Measurements from ENCODE around the gene HCN1. TPM values are rescaled to one million over a fixed set of nuclear protein-coding genes. Genes with fewer than 3 reads are reported as not detected.

Gene HCN1
- total RNA-seq, 4 donors from 2014 or later, result 0.22 TPM; not detected in 3

- TF ChIP-seq CTCF (IDR thresholded peaks at IDR 0.05; ENCODE audit: low read depth), result no peak
Observed at GRCh38 chr5:45284436-45284835, 411.7 kb downstream of the HCN1 start.

GRCh38 chr5:45281081-45281480 lies 415.1 kb downstream of the HCN1 start:
- TF ChIP-seq CTCF (IDR thresholded peaks at IDR 0.05; ENCODE audit: low read depth), result no peak

GRCh38 chr5:45279109-45279508 lies 417.1 kb downstream of the HCN1 start:
- TF ChIP-seq CTCF (IDR thresholded peaks at IDR 0.05; ENCODE audit: low read depth), result no peak

- no peak for TF ChIP-seq CTCF (IDR thresholded peaks at IDR 0.05; ENCODE audit: low read depth)
Observed at GRCh38 chr5:45277860-45278259, 418.3 kb downstream of the HCN1 start.

GRCh38 chr5:45274241-45274640 lies 421.9 kb downstream of the HCN1 start:
- no peak for TF ChIP-seq CTCF (IDR thresholded peaks at IDR 0.05; ENCODE audit: low read depth)

- TF ChIP-seq CTCF (IDR thresholded peaks at IDR 0.05; ENCODE audit: low read depth), result no peak
Observed at GRCh38 chr5:45271626-45272025, 424.6 kb downstream of the HCN1 start.

GRCh38 chr5:45264447-45264846 lies 431.7 kb downstream of the HCN1 start:
- no peak for TF ChIP-seq CTCF (IDR thresholded peaks at IDR 0.05; ENCODE audit: low read depth)

All from subcutaneous adipose tissue (tissue), 4 donors.